HL-60 (cell line): ENCODE measurements around the gene RDX.

Source experiments
- DNase-seq, 2 experiments: peaks; one replicate each; pipeline ENCODE4 v3.0.0-alpha.2; 2010 to 2020; ENCODE audit warnings: low read depth in 1 of 2, low spot score in 1 of 2
- H3K27ac ChIP-seq: fragments of 250-450 bp; sonication (Bioruptor Pico); replicated peaks from 2 replicates; pipeline ENCODE4 v1.5.1; 2020; ENCODE audit warnings: mild to moderate bottlenecking, moderate library complexity
- H3K27me3 ChIP-seq: fragments of 250-450 bp; sonication (Bioruptor Pico); 2 replicates; pipeline ENCODE4 v1.5.1; 2021; ENCODE audit warnings: mild to moderate bottlenecking, moderate library complexity; ENCODE audit not compliant: insufficient read depth, poor library complexity, severe bottlenecking
- H3K4me3 ChIP-seq: replicated peaks from 2 replicates; pipeline ENCODE4 v1.5.1; 2011; ENCODE audit warnings: mild to moderate bottlenecking, control low read depth, low read length; ENCODE audit not compliant: insufficient read depth
- GABPA ChIP-seq: IDR thresholded peaks from 2 replicates; pipeline ENCODE4 v1.6.1; 2012; ENCODE audit warnings: low read depth
- POLR2AphosphoS5 ChIP-seq: IDR thresholded peaks from 2 replicates; pipeline ENCODE4 v1.6.1; 2012; ENCODE audit warnings: low read depth
- SPI1 ChIP-seq: IDR thresholded peaks from 2 replicates; pipeline ENCODE4 v1.6.1; 2012; ENCODE audit warnings: low read depth, mild to moderate bottlenecking, borderline replicate concordance
- TF ChIP-seq, protein P1 (sequence below): IDR thresholded peaks from 2 replicates; pipeline ENCODE4 v1.6.1; 2012; ENCODE audit warnings: low read depth; ENCODE audit not compliant: insufficient replicate concordance
- TF ChIP-seq, protein P2 (sequence below): IDR thresholded peaks from one replicate; pipeline ENCODE4 v1.5.1; 2011; ENCODE audit warnings: low read length, control low read depth, inconsistent platforms; ENCODE audit not compliant: insufficient read depth

Gene RDX

DNA sequence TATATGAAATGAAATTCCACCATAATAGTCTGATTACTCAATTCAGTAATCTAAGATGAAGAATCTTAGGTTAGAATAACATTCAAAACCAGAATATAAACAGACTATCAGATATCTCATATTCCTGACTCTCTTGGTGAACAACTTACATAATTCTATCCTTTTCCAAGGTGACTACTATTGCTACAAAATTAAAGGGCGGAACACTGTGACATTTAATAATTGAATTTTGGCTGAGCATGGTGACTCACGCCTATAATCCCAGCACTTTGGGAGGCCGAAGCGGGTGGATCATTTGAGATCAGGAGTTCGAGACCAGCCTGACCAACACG is 34.4 kb downstream of the RDX start:
- Histone ChIP-seq H3K27ac (no peak overlapping the region), H3K27me3 (no peaks in the 10 kb centered on the region), H3K4me3 (no peak overlapping the region)
- DNase-seq: no peak
- TF ChIP-seq SPI1 (no peak), GABPA (no peak), POLR2AphosphoS5 (no peak)
- TF ChIP-seq, protein P1, sequence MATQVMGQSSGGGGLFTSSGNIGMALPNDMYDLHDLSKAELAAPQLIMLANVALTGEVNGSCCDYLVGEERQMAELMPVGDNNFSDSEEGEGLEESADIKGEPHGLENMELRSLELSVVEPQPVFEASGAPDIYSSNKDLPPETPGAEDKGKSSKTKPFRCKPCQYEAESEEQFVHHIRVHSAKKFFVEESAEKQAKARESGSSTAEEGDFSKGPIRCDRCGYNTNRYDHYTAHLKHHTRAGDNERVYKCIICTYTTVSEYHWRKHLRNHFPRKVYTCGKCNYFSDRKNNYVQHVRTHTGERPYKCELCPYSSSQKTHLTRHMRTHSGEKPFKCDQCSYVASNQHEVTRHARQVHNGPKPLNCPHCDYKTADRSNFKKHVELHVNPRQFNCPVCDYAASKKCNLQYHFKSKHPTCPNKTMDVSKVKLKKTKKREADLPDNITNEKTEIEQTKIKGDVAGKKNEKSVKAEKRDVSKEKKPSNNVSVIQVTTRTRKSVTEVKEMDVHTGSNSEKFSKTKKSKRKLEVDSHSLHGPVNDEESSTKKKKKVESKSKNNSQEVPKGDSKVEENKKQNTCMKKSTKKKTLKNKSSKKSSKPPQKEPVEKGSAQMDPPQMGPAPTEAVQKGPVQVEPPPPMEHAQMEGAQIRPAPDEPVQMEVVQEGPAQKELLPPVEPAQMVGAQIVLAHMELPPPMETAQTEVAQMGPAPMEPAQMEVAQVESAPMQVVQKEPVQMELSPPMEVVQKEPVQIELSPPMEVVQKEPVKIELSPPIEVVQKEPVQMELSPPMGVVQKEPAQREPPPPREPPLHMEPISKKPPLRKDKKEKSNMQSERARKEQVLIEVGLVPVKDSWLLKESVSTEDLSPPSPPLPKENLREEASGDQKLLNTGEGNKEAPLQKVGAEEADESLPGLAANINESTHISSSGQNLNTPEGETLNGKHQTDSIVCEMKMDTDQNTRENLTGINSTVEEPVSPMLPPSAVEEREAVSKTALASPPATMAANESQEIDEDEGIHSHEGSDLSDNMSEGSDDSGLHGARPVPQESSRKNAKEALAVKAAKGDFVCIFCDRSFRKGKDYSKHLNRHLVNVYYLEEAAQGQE: no peak
- TF ChIP-seq, protein P2, sequence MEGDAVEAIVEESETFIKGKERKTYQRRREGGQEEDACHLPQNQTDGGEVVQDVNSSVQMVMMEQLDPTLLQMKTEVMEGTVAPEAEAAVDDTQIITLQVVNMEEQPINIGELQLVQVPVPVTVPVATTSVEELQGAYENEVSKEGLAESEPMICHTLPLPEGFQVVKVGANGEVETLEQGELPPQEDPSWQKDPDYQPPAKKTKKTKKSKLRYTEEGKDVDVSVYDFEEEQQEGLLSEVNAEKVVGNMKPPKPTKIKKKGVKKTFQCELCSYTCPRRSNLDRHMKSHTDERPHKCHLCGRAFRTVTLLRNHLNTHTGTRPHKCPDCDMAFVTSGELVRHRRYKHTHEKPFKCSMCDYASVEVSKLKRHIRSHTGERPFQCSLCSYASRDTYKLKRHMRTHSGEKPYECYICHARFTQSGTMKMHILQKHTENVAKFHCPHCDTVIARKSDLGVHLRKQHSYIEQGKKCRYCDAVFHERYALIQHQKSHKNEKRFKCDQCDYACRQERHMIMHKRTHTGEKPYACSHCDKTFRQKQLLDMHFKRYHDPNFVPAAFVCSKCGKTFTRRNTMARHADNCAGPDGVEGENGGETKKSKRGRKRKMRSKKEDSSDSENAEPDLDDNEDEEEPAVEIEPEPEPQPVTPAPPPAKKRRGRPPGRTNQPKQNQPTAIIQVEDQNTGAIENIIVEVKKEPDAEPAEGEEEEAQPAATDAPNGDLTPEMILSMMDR: no peak

DNA sequence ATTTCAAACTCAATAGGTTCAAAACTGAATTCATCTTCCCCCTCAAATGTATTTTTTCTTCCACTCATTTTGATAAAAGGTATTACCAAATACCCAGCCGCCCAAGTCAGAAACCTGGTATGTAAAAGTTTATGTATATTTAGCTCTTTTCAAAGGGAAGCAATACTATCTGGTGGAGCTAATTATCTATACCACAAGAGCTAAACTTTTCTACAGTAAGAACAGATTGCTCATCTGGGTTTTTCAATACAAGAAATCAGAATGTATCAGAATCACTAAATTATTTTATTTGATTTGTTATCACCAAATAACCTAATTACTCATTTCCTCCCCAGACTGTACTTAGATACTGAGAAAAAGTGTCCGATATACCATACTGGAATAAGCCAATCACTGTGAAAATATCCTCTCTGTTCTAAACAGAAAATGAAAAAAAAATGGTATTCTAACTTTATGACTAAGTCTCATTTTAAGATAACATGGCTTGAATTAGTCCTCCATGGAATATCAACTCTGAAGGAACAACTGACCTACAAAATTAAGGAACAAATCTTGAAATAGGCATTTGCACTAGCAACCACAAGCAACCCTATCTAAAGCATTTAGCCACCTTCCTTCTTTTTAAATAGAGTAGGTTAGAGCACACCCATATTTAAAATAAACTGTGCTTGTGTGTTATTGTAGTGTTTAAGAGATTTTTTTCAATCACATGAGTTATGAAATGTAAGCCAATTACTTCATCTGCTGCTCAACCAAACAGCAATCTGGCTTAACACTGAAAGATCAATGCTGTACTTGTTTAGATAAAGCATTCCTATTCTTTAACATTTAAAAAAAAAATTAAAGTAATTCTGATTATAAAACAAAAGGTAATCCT is 35.0 kb downstream of the RDX start:
- no peaks in the 10 kb centered on the region for H3K27me3 ChIP-seq
- DNase-seq: no peak
- no peak overlapping the region for H3K4me3 ChIP-seq
- H3K27ac ChIP-seq: no peak overlapping the region
- TF ChIP-seq POLR2AphosphoS5: no peak
- TF ChIP-seq, protein P1: no peak

DNA sequence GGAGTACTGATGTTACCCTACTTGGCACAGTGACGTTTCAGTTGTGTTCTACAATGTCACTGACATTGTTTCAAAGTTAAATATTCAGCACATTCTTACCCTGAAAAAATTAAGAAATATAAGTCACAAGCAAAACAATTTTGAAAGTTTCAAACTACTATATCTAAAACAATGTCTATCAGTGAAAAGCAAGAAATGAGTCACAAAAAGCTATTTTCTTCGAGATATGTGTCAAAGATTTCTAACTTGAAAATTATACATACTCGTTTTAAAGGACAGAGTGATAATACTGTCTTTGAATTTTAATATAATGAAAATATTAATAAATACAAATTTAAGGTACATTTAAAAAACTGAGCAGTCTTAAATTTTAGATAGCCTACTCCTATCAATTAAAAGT is 42.9 kb downstream of the RDX start:
- no peak for DNase-seq
- H3K27me3 ChIP-seq: no peaks in the 10 kb centered on the region
- H3K27ac ChIP-seq: no peak overlapping the region
- TF ChIP-seq POLR2AphosphoS5 (no peak), GABPA (no peak), SPI1 (no peak)
- TF ChIP-seq, protein P1: no peak
- TF ChIP-seq, protein P2: no peak
- H3K4me3 ChIP-seq: no peak overlapping the region
